Measurements from ENCODE around the gene VAV2.

VAV2 gene

DNA sequence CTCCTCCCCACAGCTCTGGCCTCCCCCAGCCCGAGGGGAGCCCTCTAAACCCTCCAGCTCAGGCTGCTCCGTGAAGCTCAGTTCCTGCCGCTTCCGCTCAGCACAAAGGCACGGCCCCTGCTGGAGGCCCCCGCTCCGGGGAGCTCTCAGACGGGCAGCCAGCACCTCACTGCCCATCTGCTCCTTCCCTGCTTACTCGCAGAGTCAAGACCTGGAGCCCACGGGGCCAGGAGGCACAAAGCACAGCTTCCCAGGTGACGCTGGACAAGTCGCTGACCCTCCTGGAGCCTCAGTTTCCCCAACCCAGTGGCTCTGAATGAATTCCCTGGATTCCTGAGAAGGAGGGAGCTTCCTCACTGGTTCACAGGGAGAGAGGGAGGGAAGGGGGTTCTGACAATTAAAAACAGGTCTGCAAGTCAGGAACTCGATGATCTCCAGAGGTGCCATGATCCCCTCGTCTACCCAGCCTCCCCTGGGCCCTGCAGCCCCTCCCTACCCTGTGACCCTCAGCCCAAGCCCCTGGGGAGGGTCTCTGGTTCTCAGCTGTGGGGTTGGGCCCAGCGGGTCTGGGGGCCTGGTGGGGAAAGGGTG is 36.2 kb downstream of the VAV2 start:
- no peak for DNase-seq (ENCODE audit: extremely low read depth, low read depth)
- TF ChIP-seq, protein P1, sequence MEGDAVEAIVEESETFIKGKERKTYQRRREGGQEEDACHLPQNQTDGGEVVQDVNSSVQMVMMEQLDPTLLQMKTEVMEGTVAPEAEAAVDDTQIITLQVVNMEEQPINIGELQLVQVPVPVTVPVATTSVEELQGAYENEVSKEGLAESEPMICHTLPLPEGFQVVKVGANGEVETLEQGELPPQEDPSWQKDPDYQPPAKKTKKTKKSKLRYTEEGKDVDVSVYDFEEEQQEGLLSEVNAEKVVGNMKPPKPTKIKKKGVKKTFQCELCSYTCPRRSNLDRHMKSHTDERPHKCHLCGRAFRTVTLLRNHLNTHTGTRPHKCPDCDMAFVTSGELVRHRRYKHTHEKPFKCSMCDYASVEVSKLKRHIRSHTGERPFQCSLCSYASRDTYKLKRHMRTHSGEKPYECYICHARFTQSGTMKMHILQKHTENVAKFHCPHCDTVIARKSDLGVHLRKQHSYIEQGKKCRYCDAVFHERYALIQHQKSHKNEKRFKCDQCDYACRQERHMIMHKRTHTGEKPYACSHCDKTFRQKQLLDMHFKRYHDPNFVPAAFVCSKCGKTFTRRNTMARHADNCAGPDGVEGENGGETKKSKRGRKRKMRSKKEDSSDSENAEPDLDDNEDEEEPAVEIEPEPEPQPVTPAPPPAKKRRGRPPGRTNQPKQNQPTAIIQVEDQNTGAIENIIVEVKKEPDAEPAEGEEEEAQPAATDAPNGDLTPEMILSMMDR (IDR thresholded peaks at IDR 0.05; ENCODE audit: low read depth, low read length, missing control alignments) = peak; percentile 8
- H3K4me3 ChIP-seq (replicated peaks; ENCODE audit: low read depth, low read length) = no peak overlapping the region

DNA sequence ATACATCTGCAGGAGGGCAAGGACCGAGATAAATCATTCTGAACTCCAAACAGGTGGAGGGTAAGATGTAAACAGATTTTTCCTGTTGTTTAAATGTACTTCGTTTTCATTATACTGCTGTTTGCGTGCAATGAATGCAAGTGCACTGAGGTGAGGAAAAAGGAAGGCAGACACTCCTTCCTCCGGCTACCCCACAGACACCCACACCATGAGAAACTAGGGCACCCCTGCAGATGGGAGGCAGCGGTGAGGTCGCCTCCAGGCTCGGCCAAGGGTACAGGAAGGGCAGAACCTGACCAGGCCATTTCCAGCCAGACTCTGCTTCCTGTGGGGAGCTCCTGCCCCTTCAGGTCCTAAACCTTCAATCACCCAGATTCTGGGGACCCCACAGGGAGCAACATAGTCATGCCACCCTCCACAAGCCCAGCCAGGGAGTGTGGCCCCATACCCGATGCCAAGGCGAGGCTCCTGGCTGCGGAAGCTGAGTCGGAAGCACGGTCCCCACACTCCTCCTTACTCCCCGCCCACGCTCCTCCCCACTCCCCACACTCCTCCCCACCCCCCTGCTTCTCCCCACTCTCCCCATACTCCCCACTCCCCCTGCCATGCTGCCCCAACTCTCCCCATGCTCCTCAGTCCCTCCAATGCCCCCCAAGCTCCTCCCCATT is 37.1 kb downstream of the VAV2 start:
- TF ChIP-seq, protein P1 (IDR thresholded peaks at IDR 0.05; ENCODE audit: low read depth, low read length, missing control alignments) = no peak
- DNase-seq (ENCODE audit: extremely low read depth, low read depth) = no peak
- H3K4me3 ChIP-seq (replicated peaks; ENCODE audit: low read depth, low read length) = no peak overlapping the region

DNA sequence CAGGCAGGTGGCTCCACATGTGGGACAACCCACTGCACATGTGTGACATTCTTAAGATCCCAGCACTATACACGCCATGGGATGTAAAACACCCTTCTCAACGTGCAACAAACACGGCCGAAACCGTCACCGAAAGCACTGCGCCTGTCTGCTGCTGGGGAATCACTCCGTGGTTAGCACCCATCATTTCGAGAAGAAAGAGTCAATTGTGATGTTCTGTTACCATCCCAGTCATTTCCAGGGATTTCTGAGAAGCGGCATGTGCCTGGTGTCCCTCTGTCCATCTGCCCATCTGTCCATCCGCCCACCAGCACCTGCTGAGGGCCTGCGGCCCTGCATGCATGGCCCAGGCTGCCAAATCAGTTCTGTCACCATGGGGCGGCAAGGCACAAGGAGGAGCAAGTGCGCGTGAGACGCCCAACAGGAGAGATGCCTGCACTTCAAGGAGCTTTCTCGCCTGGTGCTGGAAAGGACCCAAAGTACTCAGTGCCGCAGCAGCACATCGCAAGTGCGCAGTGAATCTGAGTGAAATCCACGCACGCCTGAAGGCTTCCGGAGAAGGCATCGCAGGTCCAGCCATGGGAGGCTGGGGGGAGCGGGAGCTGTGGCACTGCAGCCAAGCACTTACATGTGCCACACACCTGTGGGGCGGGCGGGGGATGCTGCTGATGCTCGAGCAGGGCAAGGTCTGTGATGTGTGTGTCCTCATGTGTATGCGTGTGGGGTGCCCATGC is 38.0 kb downstream of the VAV2 start:
- TF ChIP-seq, protein P1 (IDR thresholded peaks at IDR 0.05; ENCODE audit: low read depth, low read length, missing control alignments) = no peak
- H3K4me3 ChIP-seq (replicated peaks; ENCODE audit: low read depth, low read length) = no peak overlapping the region
- no peak for DNase-seq (ENCODE audit: extremely low read depth, low read depth)

DNA sequence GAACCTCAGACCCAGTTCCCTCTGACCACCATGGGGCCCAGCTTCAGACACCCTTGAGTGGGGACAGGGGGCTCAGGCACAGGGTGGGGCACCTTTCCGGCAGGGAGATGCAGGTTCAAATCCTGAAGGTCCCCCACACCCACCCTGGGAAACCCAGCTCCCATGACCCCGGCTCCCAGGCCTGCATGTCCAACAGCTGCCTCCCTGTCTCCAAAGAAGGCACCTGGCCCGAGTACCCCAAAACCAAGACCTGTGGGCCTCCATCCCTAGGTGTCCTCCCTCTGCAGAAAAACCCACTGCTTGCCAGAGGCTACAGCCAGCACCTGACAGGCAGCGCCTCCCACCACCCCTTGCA is 38.5 kb downstream of the VAV2 start:
- DNase-seq (ENCODE audit: extremely low read depth, low read depth) = no peak
- TF ChIP-seq, protein P1 (IDR thresholded peaks at IDR 0.05; ENCODE audit: low read depth, low read length, missing control alignments) = no peak
- H3K4me3 ChIP-seq (replicated peaks; ENCODE audit: low read depth, low read length) = no peak overlapping the region

DNA sequence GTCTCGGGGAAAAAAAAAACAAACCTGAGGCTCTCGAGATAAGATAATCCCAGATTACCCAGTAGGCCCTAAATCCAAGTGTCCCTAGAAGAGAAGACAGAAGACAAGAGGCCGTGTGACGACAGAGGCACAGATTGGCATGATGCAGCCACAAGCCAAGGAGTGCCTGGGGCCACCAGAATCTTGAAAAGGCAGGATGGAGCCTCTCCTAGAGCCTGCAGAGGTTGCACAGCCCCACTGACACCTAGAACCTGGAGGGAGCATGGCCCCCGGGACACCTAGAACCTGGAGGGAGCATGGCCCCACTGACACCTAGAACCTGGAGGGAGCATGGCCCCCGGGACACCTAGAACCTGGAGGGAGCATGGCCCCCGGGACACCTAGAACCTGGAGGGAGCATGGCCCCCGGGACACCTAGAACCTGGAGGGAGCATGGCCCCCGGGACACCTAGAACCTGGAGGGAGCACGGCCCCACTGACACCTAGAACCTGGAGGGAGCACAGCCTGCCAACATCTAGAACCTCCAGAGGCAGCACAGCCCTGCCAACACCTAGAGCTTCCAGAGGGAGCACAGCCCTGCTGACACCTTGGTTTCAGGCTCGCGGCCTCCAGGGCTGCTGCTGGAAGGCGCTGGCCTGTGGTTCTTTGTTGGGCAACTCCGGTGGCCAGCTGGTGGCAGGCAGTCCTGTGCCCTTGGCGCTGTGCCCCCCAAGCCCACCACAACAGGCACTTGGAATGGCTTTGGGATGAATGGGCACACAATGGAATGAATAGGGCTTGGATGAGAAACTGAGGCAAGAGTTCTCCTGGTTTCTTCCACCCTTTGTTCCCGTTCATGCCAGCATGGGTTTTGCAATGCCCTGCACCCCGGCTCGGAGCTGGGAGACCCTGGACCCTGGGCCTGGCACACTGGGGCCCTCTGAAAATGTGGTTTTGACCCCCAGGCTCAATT is 39.2 kb downstream of the VAV2 start:
- DNase-seq (ENCODE audit: extremely low read depth, low read depth) = no peak
- no peak overlapping the region for H3K4me3 ChIP-seq (replicated peaks; ENCODE audit: low read depth, low read length)
- TF ChIP-seq, protein P1 (IDR thresholded peaks at IDR 0.05; ENCODE audit: low read depth, low read length, missing control alignments) = no peak

DNA sequence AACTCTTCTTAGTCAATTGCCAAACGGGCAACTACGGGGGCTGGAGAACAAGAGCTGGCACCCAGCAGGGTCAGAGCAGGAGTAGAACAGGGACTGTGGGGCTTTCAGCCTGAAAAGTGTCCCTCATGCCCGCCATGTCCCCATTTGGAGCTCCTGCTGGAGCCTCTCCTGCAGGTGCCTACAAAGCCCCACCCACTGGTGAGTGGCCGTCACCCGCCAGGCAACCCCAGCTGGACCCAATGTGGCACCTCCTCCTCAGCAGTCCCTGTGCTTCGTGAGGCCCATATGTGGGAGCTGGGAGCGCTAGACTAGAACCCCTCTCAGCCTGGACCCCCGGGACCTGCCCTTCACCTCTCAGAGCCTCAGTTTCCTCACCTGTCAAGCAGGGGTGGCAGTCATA is 40.9 kb downstream of the VAV2 start:
- DNase-seq (ENCODE audit: extremely low read depth, low read depth) = no peak
- H3K4me3 ChIP-seq (replicated peaks; ENCODE audit: low read depth, low read length) = no peak overlapping the region
- TF ChIP-seq, protein P1 (IDR thresholded peaks at IDR 0.05; ENCODE audit: low read depth, low read length, missing control alignments) = no peak
